Upper lobe of left lung (tissue), 4 donors: ENCODE results near the gene EHD3.

Experiments
- EP300 ChIP-seq, 4 donors: sonication (generic); formaldehyde crosslinking; IDR thresholded peaks; one replicate each; pipeline ENCODE4 v1.5.1; 2017; ENCODE audit warnings: antibody characterized with exemption in 4 of 4, control low read depth in 2 of 4
- POLR2AphosphoS5 ChIP-seq, 2 donors: sonication (generic); formaldehyde crosslinking; IDR thresholded peaks; one replicate each; pipeline ENCODE4 v1.5.1; 2017; ENCODE audit warnings: antibody characterized with exemption in 2 of 2

- TF ChIP-seq EP300 (IDR thresholded peaks at IDR 0.05) (no peak), POLR2AphosphoS5 (IDR thresholded peaks at IDR 0.05) (no peak)
These were observed 41.0 kb upstream of the EHD3 start for GRCh38 chr2:31192851-31193392.
